K562 (cell line): ENCODE measurements around the gene DHPS. TPM values are rescaled to one million over a fixed set of nuclear protein-coding genes. Genes with fewer than 3 reads are reported as not detected.

Experiments used
- BCLAF1 ChIP-seq, 2 experiments: fragments of 450-650 bp in 1 of 2; IDR thresholded peaks; 2 replicates each; pipeline ENCODE4 v1.6.1; 2011 to 2017; ENCODE audit warnings: low read depth in 2 of 2, antibody characterized with exemption in 1 of 2, borderline replicate concordance in 1 of 2, low read length in 1 of 2, mild to moderate bottlenecking in 1 of 2, mixed read lengths in 1 of 2; ENCODE audit not compliant: control insufficient read depth in 1 of 2
- FIP1L1 ChIP-seq: fragments of 200-400 bp; formaldehyde crosslinking; IDR thresholded peaks from 2 replicates; pipeline ENCODE4 v1.6.1; 2018; ENCODE audit warnings: mild to moderate bottlenecking, low read depth, low read length; ENCODE audit not compliant: poor library complexity, severe bottlenecking
- GATAD2A ChIP-seq: fragments of 450-650 bp; IDR thresholded peaks from 2 replicates; pipeline ENCODE4 v1.6.1; 2017
- GTF2A2 ChIP-seq: IDR thresholded peaks from 2 replicates; pipeline ENCODE4 v1.6.1; 2016; ENCODE audit warnings: mild to moderate bottlenecking, missing genetic modification characterization, missing compliant biosample characterization
- IFI16 ChIP-seq: fragments of 250-450 bp; sonication (Bioruptor Pico); IDR thresholded peaks from 2 replicates; pipeline ENCODE4 v2.1.2; 2022; ENCODE audit warnings: mild to moderate bottlenecking, inconsistent platforms
- KAT7 ChIP-seq: sonication (generic); formaldehyde crosslinking; IDR thresholded peaks from 2 replicates; pipeline ENCODE4 v1.8.0; 2022; ENCODE audit warnings: missing genetic modification reagents, mild to moderate bottlenecking, borderline replicate concordance
- KDM5B ChIP-seq: fragments of 200-600 bp; sonication (generic); IDR thresholded peaks from 2 replicates; pipeline ENCODE4 v1.6.1; 2012; ENCODE audit warnings: low read depth, mild to moderate bottlenecking, moderate library complexity, low read length, control low read depth, inconsistent platforms; ENCODE audit not compliant: insufficient replicate concordance
- NFIX ChIP-seq: fragments of 250-450 bp; sonication (Bioruptor Pico); IDR thresholded peaks from 2 replicates; pipeline ENCODE4 v1.4.0; 2020; ENCODE audit warnings: low read depth, mild to moderate bottlenecking, moderate library complexity
- NONO ChIP-seq, 2 experiments: fragments of 200-400 bp in 1 of 2; fragments of 450-650 bp in 1 of 2; formaldehyde crosslinking in 1 of 2; IDR thresholded peaks; 2 replicates each; pipeline ENCODE4 v1.6.1; 2017; ENCODE audit warnings: low read depth in 2 of 2, mild to moderate bottlenecking in 2 of 2, moderate library complexity in 2 of 2, low read length in 1 of 2
- NR4A1 ChIP-seq, 2 experiments: fragments of 250-450 bp in 1 of 2; fragments of 450-650 bp in 1 of 2; sonication (Bioruptor Pico) in 1 of 2; IDR thresholded peaks; 2 replicates each; pipeline versions ENCODE4 v1.4.0 to v1.6.1; 2016 to 2020; ENCODE audit warnings: mild to moderate bottlenecking in 2 of 2, missing compliant biosample characterization in 1 of 2, missing genetic modification characterization in 1 of 2, moderate library complexity in 1 of 2
- RUNX1 ChIP-seq: sonication (generic); IDR thresholded peaks from 2 replicates; pipeline ENCODE4 v1.6.1; 2016; ENCODE audit warnings: antibody characterized with exemption, low read depth
- SMC3 ChIP-seq: conservative IDR thresholded peaks from 2 replicates; pipeline ENCODE4 v1.6.1; 2011; ENCODE audit warnings: low read depth, low read length, improper control_type of control experiment; ENCODE audit not compliant: insufficient read depth
- TEAD1 ChIP-seq, 2 experiments: fragments of 450-650 bp in 1 of 2; sonication (generic) in 1 of 2; formaldehyde crosslinking; IDR thresholded peaks; 2 replicates each; pipeline versions ENCODE4 v1.4.0 to v1.8.0; 2020 to 2022; ENCODE audit warnings: mild to moderate bottlenecking in 2 of 2, missing genetic modification reagents in 1 of 2
- TRIM28 ChIP-seq: fragments of 450-650 bp; IDR thresholded peaks from 2 replicates; pipeline ENCODE4 v1.6.1; 2017
- XRCC4 ChIP-seq: IDR thresholded peaks from one replicate; pipeline ENCODE4 v1.6.1; 2011; ENCODE audit not compliant: insufficient read depth, insufficient read length; ENCODE audit errors: extremely low read depth
- ZBTB7A ChIP-seq: IDR thresholded peaks from 2 replicates; pipeline ENCODE4 v1.6.1; 2011; ENCODE audit warnings: low read depth, mild to moderate bottlenecking, low read length, moderate library complexity, borderline replicate concordance; ENCODE audit not compliant: control insufficient read depth
- ZC3H11A ChIP-seq: IDR thresholded peaks from 2 replicates; pipeline ENCODE4 v1.6.1; 2012; ENCODE audit warnings: low read depth, low read length, improper control_type of control experiment
- ZNF121 ChIP-seq: sonication (generic); formaldehyde crosslinking; conservative IDR thresholded peaks from 2 replicates; pipeline ENCODE4 v1.8.0; 2022; ENCODE audit warnings: missing genetic modification reagents
- ZNF175 ChIP-seq: fragments of 200-800 bp; sonication (Bioruptor generic); IDR thresholded peaks from 2 replicates; pipeline ENCODE4 v1.6.1; 2016; ENCODE audit warnings: low read depth, mild to moderate bottlenecking, missing genetic modification characterization, missing compliant biosample characterization
- ZNF311 ChIP-seq: fragments of 250-450 bp; sonication (Bioruptor Pico); IDR thresholded peaks from 2 replicates; pipeline ENCODE4 v1.4.0; 2020; ENCODE audit warnings: mild to moderate bottlenecking, moderate library complexity
- ZNF551 ChIP-seq: fragments of 250-450 bp; sonication (Bioruptor Pico); IDR thresholded peaks from 2 replicates; pipeline ENCODE4 v1.5.0; 2021; ENCODE audit warnings: mild to moderate bottlenecking, moderate library complexity
- ZNF778 ChIP-seq: fragments of 450-650 bp; formaldehyde crosslinking; IDR thresholded peaks from 2 replicates; pipeline ENCODE4 v1.4.0; 2020; ENCODE audit warnings: mild to moderate bottlenecking, moderate library complexity
- polyA plus RNA-seq, 8 experiments: library from polyadenylated mRNA; depleted of rRNA in 4 of 8; stranded (reverse) in 5 of 8; unstranded in 3 of 8; fragments of >200 nt; fragmentation: Nextera tagmentation in 2 of 8; fragmentation: Illumina TruSeq in 1 of 8; extraction: Ambion mirVana in 2 of 8; extraction: Trizol in 1 of 8; gene quantifications; 2 replicates each; pipeline versions ENCODE4 v1.2.1 to v1.2.3, GENCODE V29; 2011 to 2014; ENCODE audit warnings: inconsistent platforms in 1 of 8, missing spikeins in 1 of 8
- total RNA-seq, 7 experiments: library from RNA; depleted of rRNA in 6 of 7; stranded (reverse); fragments of >200 nt in 6 of 7; fragmentation: Illumina TruSeq in 2 of 7; extraction: Trizol in 2 of 7; gene quantifications; 2 replicates each; pipeline versions ENCODE4 v1.2.1 to v1.2.3, GENCODE V29; 2011 to 2021; ENCODE audit warnings: low replicate concordance in 1 of 7
- TF ChIP-seq, protein P1 (sequence below), 2 experiments: IDR thresholded peaks; 2 replicates each; pipeline ENCODE4 v1.6.1; 2011; ENCODE audit warnings: borderline replicate concordance in 1 of 2, control low read depth in 1 of 2, low read depth in 1 of 2, low read length in 1 of 2, mild to moderate bottlenecking in 1 of 2, mixed read lengths in 1 of 2, moderate library complexity in 1 of 2; ENCODE audit not compliant: insufficient read depth in 1 of 2, insufficient read length in 1 of 2, poor library complexity in 1 of 2, severe bottlenecking in 1 of 2; ENCODE audit errors: extremely low read depth in 1 of 2

The DHPS gene
- total and polyA plus RNA-seq, 9 of the 15 experiments (the other 6 are each of a cell fraction or from before 2014, with no cell fraction given), result 47.1 to 110 (median 79.9) TPM

- TF ChIP-seq, protein P1, sequence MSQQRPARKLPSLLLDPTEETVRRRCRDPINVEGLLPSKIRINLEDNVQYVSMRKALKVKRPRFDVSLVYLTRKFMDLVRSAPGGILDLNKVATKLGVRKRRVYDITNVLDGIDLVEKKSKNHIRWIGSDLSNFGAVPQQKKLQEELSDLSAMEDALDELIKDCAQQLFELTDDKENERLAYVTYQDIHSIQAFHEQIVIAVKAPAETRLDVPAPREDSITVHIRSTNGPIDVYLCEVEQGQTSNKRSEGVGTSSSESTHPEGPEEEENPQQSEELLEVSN (IDR thresholded peaks at IDR 0.05; ENCODE audit: borderline replicate concordance in 1 of 2, extremely low read depth in 1 of 2, insufficient read depth in 1 of 2, insufficient read length in 1 of 2, low read depth in 1 of 2, low read length in 1 of 2, poor library complexity in 1 of 2, severe bottlenecking in 1 of 2), result peak; percentile 77 to 86
- TF ChIP-seq SMC3, result no peak
- peak in 1 of 2 experiments; percentile 93; a peak in 2 of 4 replicates for TF ChIP-seq TEAD1 (CRISPR knock-in tag; IDR thresholded peaks at IDR 0.05)
- no peak for TF ChIP-seq IFI16
- 0 out of 2 replicates have a peak, but pooled peaks have one; percentile 56 for TF ChIP-seq GTF2A2 (tag)
- no peak for TF ChIP-seq ZNF175 (CRISPR knock-in tag)
- no peak for TF ChIP-seq ZNF778 (CRISPR knock-in tag)
- TF ChIP-seq KAT7 (CRISPR knock-in tag), result peak; percentile 62; the same call in 1 of the 2 replicates
- no peak for TF ChIP-seq ZNF551 (CRISPR knock-in tag)
- no peak for TF ChIP-seq XRCC4
- no peak; a peak in 1 of 4 replicates for TF ChIP-seq NONO (IDR thresholded peaks at IDR 0.05; ENCODE audit: low read depth in 2 of 2, low read length in 1 of 2)
- peak; percentile 93 for TF ChIP-seq FIP1L1
- TF ChIP-seq ZNF311 (CRISPR knock-in tag), result no peak
- TF ChIP-seq NR4A1 (CRISPR knock-in tag; IDR thresholded peaks at IDR 0.05), result no peak; the same call in 1 of the 2 replicates
- TF ChIP-seq NR4A1 (tag; IDR thresholded peaks at IDR 0.05), result peak; percentile 43; the same call in 1 of the 2 replicates
- no peak for TF ChIP-seq NFIX (CRISPR knock-in tag)
- TF ChIP-seq ZC3H11A, result no peak
- TF ChIP-seq TRIM28, result no peak
- TF ChIP-seq RUNX1, result no peak
- no peak for TF ChIP-seq BCLAF1 (IDR thresholded peaks at IDR 0.05; ENCODE audit: borderline replicate concordance in 1 of 2, control insufficient read depth in 1 of 2, low read depth in 2 of 2, low read length in 1 of 2)
- TF ChIP-seq ZNF121 (CRISPR knock-in tag), result no peak
- TF ChIP-seq GATAD2A, result no peak
- TF ChIP-seq KDM5B, result peak; percentile 72
- TF ChIP-seq ZBTB7A, result peak; percentile 60
These were observed at the start of gene DHPS (continued) for GRCh38 chr19:12681074-12681987.
